Liver (tissue), 9 donors: ENCODE results near the gene RPL10. TPM values are rescaled to one million over a fixed set of nuclear protein-coding genes. Genes with fewer than 3 reads are reported as not detected.
A peak's percentile ranks its signal among the peaks of the same experiment; 100 is the strongest.

ENCODE experiments used
- DNase-seq: peaks from one replicate; pipeline ENCODE4 v3.0.0-alpha.2; 2017; ENCODE audit warnings: low spot score
- H3K27ac ChIP-seq, 2 donors: one replicate each; pipeline ENCODE4 v1.7.0; 2013; ENCODE audit warnings: inconsistent platforms in 2 of 2, low read length in 2 of 2, control low read depth in 1 of 2, low read depth in 1 of 2, mild to moderate bottlenecking in 1 of 2
- H3K27me3 ChIP-seq, 4 donors: one replicate each; pipeline versions ENCODE4 v1.6.1 to v1.7.0; 2013; ENCODE audit warnings: low read length in 3 of 4, inconsistent platforms in 1 of 4, mild to moderate bottlenecking in 1 of 4, moderate library complexity in 1 of 4; ENCODE audit not compliant: control insufficient read depth in 4 of 4, insufficient read depth in 4 of 4
- H3K36me3 ChIP-seq, 4 donors: one replicate each; pipeline versions ENCODE4 v1.6.1 to v1.7.0; 2013; ENCODE audit warnings: low read length in 3 of 4, mild to moderate bottlenecking in 3 of 4, low read depth in 1 of 4, moderate library complexity in 1 of 4; ENCODE audit not compliant: control insufficient read depth in 4 of 4, insufficient read depth in 3 of 4
- H3K4me1 ChIP-seq, 4 donors: one replicate each; pipeline versions ENCODE4 v1.6.1 to v1.7.0; 2013; ENCODE audit warnings: low read length in 3 of 4, mild to moderate bottlenecking in 3 of 4, moderate library complexity in 1 of 4; ENCODE audit not compliant: control insufficient read depth in 4 of 4, insufficient read depth in 4 of 4
- H3K4me3 ChIP-seq, 3 donors: one replicate each; pipeline versions ENCODE4 v1.6.1 to v1.7.0; 2013; ENCODE audit warnings: low read length in 3 of 3, control low read depth in 1 of 3, low read depth in 1 of 3, mild to moderate bottlenecking in 1 of 3
- H3K9ac ChIP-seq, 2 donors: one replicate each; pipeline ENCODE4 v1.7.0; 2013; ENCODE audit warnings: low read length in 2 of 2, mild to moderate bottlenecking in 2 of 2, moderate library complexity in 2 of 2, control low read depth in 1 of 2, low read depth in 1 of 2
- H3K9me3 ChIP-seq, 4 donors: one replicate each; pipeline versions ENCODE4 v1.6.1 to v1.7.0; 2013; ENCODE audit warnings: low read length in 3 of 4; ENCODE audit not compliant: control insufficient read depth in 4 of 4
- CTCF ChIP-seq: fragments of 150-350 bp; IDR thresholded peaks from 2 replicates; pipeline ENCODE4 v1.5.1; 2017; ENCODE audit warnings: improper control_type of control experiment, low read depth, low read length; ENCODE audit not compliant: missing input control
- EGR1 ChIP-seq, 2 donors: IDR thresholded peaks; 2 replicates each; pipeline ENCODE4 v1.6.1; 2016 to 2018; ENCODE audit warnings: antibody characterized with exemption in 2 of 2, low read depth in 2 of 2
- FOXA2 ChIP-seq: IDR thresholded peaks from 2 replicates; pipeline ENCODE4 v1.6.1; 2016; ENCODE audit warnings: antibody characterized with exemption
- GABPA ChIP-seq, 2 donors: IDR thresholded peaks in 1 of 2; conservative IDR thresholded peaks in 1 of 2; 2 replicates each; pipeline ENCODE4 v1.6.1; 2016; ENCODE audit warnings: antibody characterized with exemption in 2 of 2, mild to moderate bottlenecking in 1 of 2, moderate library complexity in 1 of 2
- HNF4A ChIP-seq, 2 donors: conservative IDR thresholded peaks; 2 replicates each; pipeline ENCODE4 v1.6.1; 2016; ENCODE audit warnings: antibody characterized with exemption in 2 of 2, mild to moderate bottlenecking in 2 of 2
- HNF4G ChIP-seq: IDR thresholded peaks from 2 replicates; pipeline ENCODE4 v1.6.1; 2016; ENCODE audit warnings: antibody characterized with exemption
- JUND ChIP-seq, 2 donors: IDR thresholded peaks; 2 replicates each; pipeline ENCODE4 v1.6.1; 2016; ENCODE audit warnings: antibody characterized with exemption in 2 of 2
- NR2F2 ChIP-seq: IDR thresholded peaks from 2 replicates; pipeline ENCODE4 v1.6.1; 2016; ENCODE audit warnings: antibody characterized with exemption
- RAD21 ChIP-seq, 2 donors: IDR thresholded peaks; 2 replicates each; pipeline ENCODE4 v1.6.1; 2016; ENCODE audit warnings: antibody characterized with exemption in 2 of 2, mild to moderate bottlenecking in 2 of 2
- REST ChIP-seq: IDR thresholded peaks from 2 replicates; pipeline ENCODE4 v1.6.1; 2016; ENCODE audit warnings: antibody characterized with exemption, mild to moderate bottlenecking
- RXRA ChIP-seq, 2 donors: IDR thresholded peaks; 2 replicates each; pipeline ENCODE4 v1.6.1; 2017 to 2018; ENCODE audit warnings: antibody characterized with exemption in 2 of 2, mild to moderate bottlenecking in 1 of 2
- SP1 ChIP-seq: IDR thresholded peaks from 2 replicates; pipeline ENCODE4 v1.6.1; 2018; ENCODE audit warnings: antibody characterized with exemption, mild to moderate bottlenecking
- TAF1 ChIP-seq: conservative IDR thresholded peaks from 2 replicates; pipeline ENCODE4 v1.6.1; 2016; ENCODE audit warnings: antibody characterized with exemption, mild to moderate bottlenecking
- YY1 ChIP-seq: IDR thresholded peaks from 2 replicates; pipeline ENCODE4 v1.6.1; 2016; ENCODE audit warnings: antibody characterized with exemption, mild to moderate bottlenecking
- ZBTB33 ChIP-seq: IDR thresholded peaks from 2 replicates; pipeline ENCODE4 v1.6.1; 2016; ENCODE audit warnings: antibody characterized with exemption
- WGBS: extraction: QIAGEN DNeasy Blood & Tissue Kit; methylation state at CpG from one replicate; pipeline ENCODE4 v1.1.7; 2013; 5-methylcytosine and 5-hydroxymethylcytosine counted together
- polyA plus RNA-seq, 2 donors: library from polyadenylated mRNA; stranded (reverse) in 1 of 2; unstranded in 1 of 2; fragments of 200-250 nt in 1 of 2; fragments of >200 nt in 1 of 2; fragmentation: Nextera tagmentation in 1 of 2; extraction: Ambion mirVana in 1 of 2; gene quantifications; one replicate each; pipeline versions ENCODE4 v1.2.1 to v1.2.3, GENCODE V29; 2013 to 2015
- total RNA-seq, 2 donors: library from RNA; depleted of rRNA; stranded (reverse); fragments of >200 nt; gene quantifications; one replicate each; pipeline ENCODE4 v1.2.3, GENCODE V29; 2014
- donor health status: healthy.
- donor health status: healthy.
- donor health status: healthy.
- donor health status: healthy.
- donor health status: healthy.

Gene RPL10
- total and polyA plus RNA-seq, 4 donors = 446 to 1,644 (median 1,423) TPM

GRCh38 chrX:154413142-154413541 lies 15.0 kb downstream of the RPL10 start:
- TF ChIP-seq TAF1 = no peak
- no peak for TF ChIP-seq RXRA (IDR thresholded peaks at IDR 0.05)
- no peak for TF ChIP-seq EGR1 (IDR thresholded peaks at IDR 0.05; ENCODE audit: low read depth in 2 of 2)
- TF ChIP-seq HNF4A (conservative IDR thresholded peaks at IDR 0.05) = no peak
- no peak for TF ChIP-seq REST
- TF ChIP-seq YY1 = no peak
- no peak for TF ChIP-seq SP1
- TF ChIP-seq NR2F2 = no peak
- TF ChIP-seq FOXA2 = no peak
- no peak for TF ChIP-seq CTCF
- no peak for TF ChIP-seq GABPA (IDR thresholded peaks at IDR 0.05 in 1 of 2, conservative IDR thresholded peaks at IDR 0.05 in 1 of 2)
- no peak for TF ChIP-seq JUND (IDR thresholded peaks at IDR 0.05)
- no peak for TF ChIP-seq RAD21 (IDR thresholded peaks at IDR 0.05)
- no peaks in the 10 kb centered on the region for H3K9me3 ChIP-seq
- no peaks in the 10 kb centered on the region for H3K27me3 ChIP-seq
- no peak for DNase-seq
- no peak overlapping the region for H3K9ac ChIP-seq
- H3K4me1 ChIP-seq = peaks cover 2 to 11% (median 7%) of the 10 kb centered on the region in 4 donors
- peaks cover 0 to 2% (median 0%) of the 10 kb centered on the region in 4 donors for H3K36me3 ChIP-seq
- 73% methylated on average over 8 of the region's 8 CpGs for WGBS
- peak overlapping the region in 1 of 2 donors; percentile 4 for H3K27ac ChIP-seq
- no peak overlapping the region for H3K4me3 ChIP-seq

- DNase-seq = no peak
- Histone ChIP-seq H3K4me1 (peaks cover 2 to 9% (median 5%) of the 10 kb centered on the region in 4 donors), H3K9ac (no peak overlapping the region), H3K27me3 (no peaks in the 10 kb centered on the region), H3K9me3 (no peaks in the 10 kb centered on the region), H3K27ac (no peak overlapping the region), H3K36me3 (no peaks in the 10 kb centered on the region), H3K4me3 (no peak overlapping the region)
- WGBS = 90% methylated on average over 7 of the region's 7 CpGs
- no peak for TF ChIP-seq HNF4G
- no peak for TF ChIP-seq RAD21 (IDR thresholded peaks at IDR 0.05)
- no peak for TF ChIP-seq TAF1
- no peak for TF ChIP-seq CTCF
- no peak for TF ChIP-seq ZBTB33
- no peak for TF ChIP-seq JUND (IDR thresholded peaks at IDR 0.05)
- TF ChIP-seq REST = no peak
Measured at GRCh38 chrX:154417157-154417556, 19.0 kb downstream of the RPL10 start.
